NB4 (cell line): ENCODE measurements around the gene CGNL1.

ENCODE experiments used
- DNase-seq: peaks from one replicate; pipeline ENCODE4 v3.0.0; 2010; ENCODE audit warnings: low read depth
- H3K4me3 ChIP-seq: one replicate; pipeline ENCODE4 v1.5.1; 2011; ENCODE audit warnings: mild to moderate bottlenecking, low read depth, low read length, moderate library complexity
- MYC ChIP-seq: IDR thresholded peaks from 2 replicates; pipeline ENCODE4 v1.6.1; 2011; ENCODE audit warnings: low read depth, low read length
- POLR2A ChIP-seq: IDR thresholded peaks from 2 replicates; pipeline ENCODE4 v1.6.1; 2011; ENCODE audit warnings: mild to moderate bottlenecking; ENCODE audit not compliant: insufficient read length; ENCODE audit errors: extremely low read depth
- TF ChIP-seq, protein P1 (sequence below): IDR thresholded peaks from 2 replicates; pipeline ENCODE4 v1.6.1; 2011; ENCODE audit warnings: low read depth, low read length
- TF ChIP-seq, protein P2 (sequence below): IDR thresholded peaks from one replicate; pipeline ENCODE4 v1.5.1; 2012; ENCODE audit warnings: low read depth, low read length

The CGNL1 gene

DNA sequence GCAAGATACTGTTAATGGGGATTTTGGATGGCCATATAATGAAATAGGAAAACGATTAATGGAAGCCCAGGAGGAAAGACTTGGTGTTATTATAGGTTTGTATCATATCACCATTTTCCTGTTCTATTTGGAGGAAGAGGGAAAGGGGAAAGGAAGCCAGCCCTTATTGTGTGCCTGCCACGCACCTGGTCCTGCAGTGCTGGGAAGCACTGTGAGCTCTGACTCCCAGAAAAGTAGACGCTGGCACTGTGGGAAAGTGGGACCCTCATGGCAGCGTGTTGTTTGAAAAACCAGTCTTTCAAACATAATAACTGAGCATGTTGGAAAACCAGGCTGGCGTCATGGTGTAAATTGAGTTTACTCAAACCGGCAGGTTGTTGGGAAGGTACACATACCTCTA is 22.0 kb downstream of the CGNL1 start:
- DNase-seq: no peak
- TF ChIP-seq MYC: no peak
- TF ChIP-seq, protein P1, sequence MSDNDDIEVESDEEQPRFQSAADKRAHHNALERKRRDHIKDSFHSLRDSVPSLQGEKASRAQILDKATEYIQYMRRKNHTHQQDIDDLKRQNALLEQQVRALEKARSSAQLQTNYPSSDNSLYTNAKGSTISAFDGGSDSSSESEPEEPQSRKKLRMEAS: no peak
- TF ChIP-seq POLR2A: no peak
- TF ChIP-seq, protein P2, sequence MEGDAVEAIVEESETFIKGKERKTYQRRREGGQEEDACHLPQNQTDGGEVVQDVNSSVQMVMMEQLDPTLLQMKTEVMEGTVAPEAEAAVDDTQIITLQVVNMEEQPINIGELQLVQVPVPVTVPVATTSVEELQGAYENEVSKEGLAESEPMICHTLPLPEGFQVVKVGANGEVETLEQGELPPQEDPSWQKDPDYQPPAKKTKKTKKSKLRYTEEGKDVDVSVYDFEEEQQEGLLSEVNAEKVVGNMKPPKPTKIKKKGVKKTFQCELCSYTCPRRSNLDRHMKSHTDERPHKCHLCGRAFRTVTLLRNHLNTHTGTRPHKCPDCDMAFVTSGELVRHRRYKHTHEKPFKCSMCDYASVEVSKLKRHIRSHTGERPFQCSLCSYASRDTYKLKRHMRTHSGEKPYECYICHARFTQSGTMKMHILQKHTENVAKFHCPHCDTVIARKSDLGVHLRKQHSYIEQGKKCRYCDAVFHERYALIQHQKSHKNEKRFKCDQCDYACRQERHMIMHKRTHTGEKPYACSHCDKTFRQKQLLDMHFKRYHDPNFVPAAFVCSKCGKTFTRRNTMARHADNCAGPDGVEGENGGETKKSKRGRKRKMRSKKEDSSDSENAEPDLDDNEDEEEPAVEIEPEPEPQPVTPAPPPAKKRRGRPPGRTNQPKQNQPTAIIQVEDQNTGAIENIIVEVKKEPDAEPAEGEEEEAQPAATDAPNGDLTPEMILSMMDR: no peak

DNA sequence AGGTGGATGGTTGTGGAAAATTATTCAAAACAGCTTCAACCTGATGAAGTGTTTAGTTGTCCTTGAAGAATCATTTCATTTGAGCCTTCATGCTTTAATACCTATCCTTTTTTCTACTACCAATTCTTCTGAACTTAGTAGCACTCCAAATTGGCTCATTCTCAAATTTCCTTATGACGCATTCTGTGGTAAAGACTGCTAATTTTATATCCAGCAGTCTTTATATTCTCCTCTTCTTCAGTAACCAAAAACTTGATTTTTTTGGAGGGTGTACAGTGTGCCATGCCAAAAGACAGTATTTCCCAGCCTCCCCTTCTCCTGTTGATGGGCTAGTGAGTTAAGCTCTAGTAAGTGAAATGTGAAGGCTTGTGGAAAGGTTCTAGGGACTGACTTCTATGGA is 25.2 kb downstream of the CGNL1 start:
- TF ChIP-seq, protein P1: no peak
- TF ChIP-seq POLR2A (no peak), MYC (no peak)
- TF ChIP-seq, protein P2: no peak

More for the DNA sequence above, 22.0 kb downstream of the CGNL1 start:
- H3K4me3 ChIP-seq: no peak overlapping the region

DNA sequence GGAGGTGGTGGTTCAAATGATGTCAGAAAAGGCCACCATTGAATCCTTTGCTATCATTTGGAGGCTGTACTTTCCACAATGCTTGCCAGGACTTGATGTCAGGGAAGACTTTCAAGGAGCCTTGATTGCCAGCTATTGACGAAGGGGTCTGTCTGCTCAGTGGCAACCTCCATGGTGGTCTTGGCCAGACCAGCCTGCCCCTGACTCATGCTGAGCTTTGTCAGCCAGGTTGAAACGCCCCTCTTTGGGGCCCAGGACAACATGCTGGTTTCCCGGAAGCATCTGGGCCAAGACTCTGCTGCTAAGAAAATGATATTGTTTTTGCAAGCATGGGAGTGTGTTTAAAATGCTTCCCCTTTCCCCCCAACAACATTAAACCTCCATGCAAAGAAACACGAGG is 26.7 kb downstream of the CGNL1 start:
- no peak for DNase-seq
- H3K4me3 ChIP-seq: no peak overlapping the region
- TF ChIP-seq, protein P1: no peak
- TF ChIP-seq, protein P2: no peak

More for the DNA sequence above, 25.2 kb downstream of the CGNL1 start:
- H3K4me3 ChIP-seq: no peak overlapping the region
- DNase-seq: no peak

DNA sequence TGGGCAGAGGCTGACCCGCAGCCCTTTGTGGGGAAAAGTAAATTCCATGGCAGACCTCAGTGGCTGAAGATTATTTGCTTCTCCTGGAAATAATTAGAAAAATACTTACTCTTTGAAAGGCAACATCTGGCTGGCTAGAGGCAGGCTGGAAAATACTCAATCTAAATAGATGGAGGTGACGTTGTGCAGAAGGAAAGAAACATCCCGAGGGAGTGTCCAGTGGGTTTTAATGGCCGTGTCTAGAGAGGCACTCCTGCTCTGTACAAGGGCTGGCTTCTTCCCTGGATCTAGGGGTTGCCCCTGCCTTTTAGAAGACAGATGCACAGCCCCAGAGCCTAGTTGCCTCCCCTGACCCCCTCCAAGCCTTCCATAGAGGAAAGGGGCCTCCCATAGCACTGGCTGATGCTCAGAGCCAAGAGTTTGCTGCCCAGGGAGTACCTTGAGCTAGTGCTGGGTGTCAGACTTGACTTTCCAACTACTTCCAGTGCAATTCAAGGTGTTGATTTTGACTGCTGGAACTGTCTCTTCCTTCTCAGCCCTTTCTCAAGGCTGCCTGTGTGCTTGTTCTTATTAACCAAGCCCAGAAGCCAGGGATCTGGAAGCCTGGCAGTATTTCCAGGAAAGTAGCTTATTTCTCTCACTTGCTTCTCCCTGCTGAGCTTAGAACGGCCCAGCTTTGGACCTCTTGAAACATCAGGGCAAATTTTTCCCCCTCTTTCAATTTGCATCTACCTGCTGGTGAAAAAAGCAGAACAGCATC is 27.4 kb downstream of the CGNL1 start:
- no peak for DNase-seq
- no peak overlapping the region for H3K4me3 ChIP-seq
- TF ChIP-seq, protein P2: no peak
- TF ChIP-seq, protein P1: no peak
- no peak for TF ChIP-seq POLR2A
- no peak for TF ChIP-seq MYC

DNA sequence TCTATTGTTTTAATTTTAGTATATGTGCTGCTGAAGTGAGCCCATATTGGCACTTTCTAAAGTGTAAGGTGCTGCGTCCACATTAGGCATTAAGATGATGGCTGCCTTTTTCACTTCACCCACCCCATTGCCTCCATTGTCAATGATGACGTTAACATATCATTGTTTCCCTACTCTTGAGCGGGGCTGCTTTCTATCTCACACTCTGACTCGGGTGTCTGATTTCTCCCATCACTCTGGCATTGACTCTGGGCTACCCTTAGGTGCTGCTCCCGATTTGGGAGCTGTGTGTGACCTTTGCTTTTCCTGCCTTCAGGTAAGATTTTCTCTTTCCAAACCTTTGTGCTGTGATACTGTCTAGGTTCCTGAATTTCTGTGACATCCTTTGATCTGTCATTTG is 28.8 kb downstream of the CGNL1 start:
- DNase-seq: no peak
- no peak overlapping the region for H3K4me3 ChIP-seq
- TF ChIP-seq, protein P1: no peak
- TF ChIP-seq MYC (no peak), POLR2A (no peak)
- TF ChIP-seq, protein P2: no peak
